Keratinocyte (primary cell): ENCODE data around the gene CARMIL3.

Experiments used
- CTCF ChIP-seq, 3 experiments: IDR thresholded peaks in 1 of 3; conservative IDR thresholded peaks in 1 of 3; optimal IDR thresholded peaks in 1 of 3; 2 replicates in 2 of 3; 3 replicates in 1 of 3; pipeline versions ENCODE3 to v1.5.1; 2011; ENCODE audit warnings: low read length in 3 of 3, mild to moderate bottlenecking in 3 of 3, moderate library complexity in 2 of 3, control low read depth in 1 of 3, inconsistent platforms in 1 of 3; ENCODE audit not compliant: insufficient read depth in 2 of 3; ENCODE audit errors: extremely low read depth in 1 of 3
- EZH2 ChIP-seq: IDR thresholded peaks from one replicate; pipeline ENCODE4 v1.6.1; 2012; ENCODE audit warnings: inconsistent platforms, mild to moderate bottlenecking, low read length, moderate library complexity

GRCh38 chr14:24038686-24039085 is 13.1 kb upstream of the CARMIL3 start:
- TF ChIP-seq CTCF (optimal IDR thresholded peaks at IDR 0.05 in 1 of 3, IDR thresholded peaks at IDR 0.05 in 1 of 3, conservative IDR thresholded peaks at IDR 0.05 in 1 of 3; ENCODE audit: extremely low read depth in 1 of 3, insufficient read depth in 2 of 3, low read length in 3 of 3) (no peak), EZH2 (no peak)
